ENCODE measurements around the gene KCNIP3.

The KCNIP3 gene

DNA sequence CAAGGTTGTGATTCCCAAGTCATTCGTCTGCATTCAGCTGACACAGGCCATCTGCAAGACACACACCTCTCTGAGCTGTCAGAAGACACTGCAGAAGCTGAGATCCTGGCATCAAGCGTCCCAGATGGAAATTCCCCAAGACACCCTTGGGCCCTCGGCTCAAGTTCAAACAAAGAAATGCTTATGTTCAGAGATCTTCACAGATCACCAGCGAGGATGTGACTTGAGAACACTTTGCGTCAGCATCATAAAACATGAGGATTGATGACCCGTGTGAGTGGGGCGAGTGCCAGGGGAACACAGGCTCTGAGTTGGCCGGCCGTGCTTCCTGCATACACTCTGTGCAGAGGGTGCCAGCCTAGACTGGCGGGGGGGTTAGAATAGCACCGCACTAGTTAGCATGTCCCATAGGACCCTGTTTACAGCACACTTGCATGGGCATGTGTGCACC lies 36.8 kb downstream of the KCNIP3 start:
- no peak for DNase-seq (ENCODE audit: low read depth)
- no peak overlapping the region for H3K4me3 ChIP-seq (ENCODE audit: low read depth, low read length)
- TF ChIP-seq, protein P1, sequence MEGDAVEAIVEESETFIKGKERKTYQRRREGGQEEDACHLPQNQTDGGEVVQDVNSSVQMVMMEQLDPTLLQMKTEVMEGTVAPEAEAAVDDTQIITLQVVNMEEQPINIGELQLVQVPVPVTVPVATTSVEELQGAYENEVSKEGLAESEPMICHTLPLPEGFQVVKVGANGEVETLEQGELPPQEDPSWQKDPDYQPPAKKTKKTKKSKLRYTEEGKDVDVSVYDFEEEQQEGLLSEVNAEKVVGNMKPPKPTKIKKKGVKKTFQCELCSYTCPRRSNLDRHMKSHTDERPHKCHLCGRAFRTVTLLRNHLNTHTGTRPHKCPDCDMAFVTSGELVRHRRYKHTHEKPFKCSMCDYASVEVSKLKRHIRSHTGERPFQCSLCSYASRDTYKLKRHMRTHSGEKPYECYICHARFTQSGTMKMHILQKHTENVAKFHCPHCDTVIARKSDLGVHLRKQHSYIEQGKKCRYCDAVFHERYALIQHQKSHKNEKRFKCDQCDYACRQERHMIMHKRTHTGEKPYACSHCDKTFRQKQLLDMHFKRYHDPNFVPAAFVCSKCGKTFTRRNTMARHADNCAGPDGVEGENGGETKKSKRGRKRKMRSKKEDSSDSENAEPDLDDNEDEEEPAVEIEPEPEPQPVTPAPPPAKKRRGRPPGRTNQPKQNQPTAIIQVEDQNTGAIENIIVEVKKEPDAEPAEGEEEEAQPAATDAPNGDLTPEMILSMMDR (conservative IDR thresholded peaks at IDR 0.05; ENCODE audit: low read depth, low read length), result no peak

DNA sequence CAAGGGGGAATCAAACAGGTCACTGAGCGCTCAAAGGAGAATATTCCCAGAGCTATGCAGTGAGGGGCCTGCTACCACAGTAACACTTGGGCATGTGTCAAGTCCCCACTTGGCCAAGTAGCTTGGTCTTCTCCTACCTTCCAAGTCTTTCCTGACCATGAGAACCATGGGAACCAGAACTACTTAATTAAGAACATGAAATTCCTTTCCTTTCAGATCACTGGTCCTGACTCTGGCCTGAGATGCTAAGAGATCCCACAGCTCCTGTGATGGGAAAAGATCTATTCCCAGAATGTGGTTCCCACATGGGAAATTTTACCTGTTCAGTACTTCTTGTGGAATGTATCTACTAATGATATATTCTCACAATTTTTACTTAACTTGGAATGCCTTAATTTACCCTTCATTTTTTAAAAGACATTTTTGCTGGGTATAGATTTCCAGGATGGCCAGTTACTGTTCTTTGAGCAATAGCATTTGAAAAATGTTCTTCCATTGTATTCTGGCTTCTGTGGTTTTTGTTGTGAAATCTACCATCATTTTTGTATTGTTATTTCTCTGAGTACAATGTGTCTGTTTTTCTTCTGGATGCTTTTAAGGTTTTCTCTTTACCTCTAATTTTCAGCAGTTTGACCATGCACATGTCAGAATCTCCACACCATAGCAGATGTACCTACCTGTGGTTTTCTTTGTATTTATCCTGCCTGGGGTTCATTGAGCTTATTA lies 37.9 kb downstream of the KCNIP3 start:
- TF ChIP-seq, protein P1 (conservative IDR thresholded peaks at IDR 0.05; ENCODE audit: low read depth, low read length), result no peak
- DNase-seq (ENCODE audit: low read depth), result no peak

DNA sequence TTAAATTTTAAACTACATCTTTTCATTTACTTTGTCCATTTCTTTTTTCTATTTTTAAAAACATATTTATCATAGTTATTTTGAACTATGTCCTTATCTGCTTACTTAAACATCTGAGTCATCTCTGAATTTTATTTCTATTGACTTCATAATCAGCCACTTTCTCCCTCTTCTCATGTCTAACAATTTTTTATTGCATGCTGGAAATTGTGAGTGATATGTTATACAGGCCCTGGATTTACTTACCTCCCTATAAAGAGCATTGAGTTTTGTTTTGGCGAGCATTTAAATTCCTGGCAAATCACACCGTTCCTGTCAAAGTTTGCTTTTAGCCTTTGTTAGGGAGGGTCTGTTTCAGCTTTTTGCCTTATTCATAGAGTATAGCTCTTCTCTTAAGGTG lies 39.3 kb downstream of the KCNIP3 start:
- TF ChIP-seq, protein P1 (conservative IDR thresholded peaks at IDR 0.05; ENCODE audit: low read depth, low read length), result no peak
- DNase-seq (ENCODE audit: low read depth), result no peak
- H3K4me3 ChIP-seq (ENCODE audit: low read depth, low read length), result no peak overlapping the region

More for the DNA sequence above, 37.9 kb downstream of the KCNIP3 start:
- H3K4me3 ChIP-seq (ENCODE audit: low read depth, low read length), result no peak overlapping the region

DNA sequence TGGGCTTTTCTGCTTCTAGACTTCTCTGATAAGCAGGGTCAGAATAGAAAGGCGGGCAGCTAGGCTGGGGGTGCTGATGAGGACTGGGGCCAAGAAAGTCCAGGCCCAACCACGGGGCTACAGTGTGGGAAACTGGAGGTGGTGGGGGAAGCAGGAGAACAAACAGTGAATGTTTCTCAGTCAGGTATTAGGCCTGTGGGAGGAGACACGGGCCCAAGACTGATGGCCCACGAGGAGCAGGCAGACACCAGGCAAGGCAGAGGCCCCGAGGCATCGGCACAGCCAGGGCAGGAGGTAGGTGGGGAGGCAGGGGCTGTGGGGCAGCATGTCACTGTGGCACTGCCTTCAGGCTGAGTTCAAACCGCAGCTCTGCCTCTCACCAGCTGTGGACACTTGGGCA lies 40.7 kb downstream of the KCNIP3 start:
- no peak for DNase-seq (ENCODE audit: low read depth)
- H3K4me3 ChIP-seq (ENCODE audit: low read depth, low read length), result no peak overlapping the region
- TF ChIP-seq, protein P1 (conservative IDR thresholded peaks at IDR 0.05; ENCODE audit: low read depth, low read length), result no peak

DNA sequence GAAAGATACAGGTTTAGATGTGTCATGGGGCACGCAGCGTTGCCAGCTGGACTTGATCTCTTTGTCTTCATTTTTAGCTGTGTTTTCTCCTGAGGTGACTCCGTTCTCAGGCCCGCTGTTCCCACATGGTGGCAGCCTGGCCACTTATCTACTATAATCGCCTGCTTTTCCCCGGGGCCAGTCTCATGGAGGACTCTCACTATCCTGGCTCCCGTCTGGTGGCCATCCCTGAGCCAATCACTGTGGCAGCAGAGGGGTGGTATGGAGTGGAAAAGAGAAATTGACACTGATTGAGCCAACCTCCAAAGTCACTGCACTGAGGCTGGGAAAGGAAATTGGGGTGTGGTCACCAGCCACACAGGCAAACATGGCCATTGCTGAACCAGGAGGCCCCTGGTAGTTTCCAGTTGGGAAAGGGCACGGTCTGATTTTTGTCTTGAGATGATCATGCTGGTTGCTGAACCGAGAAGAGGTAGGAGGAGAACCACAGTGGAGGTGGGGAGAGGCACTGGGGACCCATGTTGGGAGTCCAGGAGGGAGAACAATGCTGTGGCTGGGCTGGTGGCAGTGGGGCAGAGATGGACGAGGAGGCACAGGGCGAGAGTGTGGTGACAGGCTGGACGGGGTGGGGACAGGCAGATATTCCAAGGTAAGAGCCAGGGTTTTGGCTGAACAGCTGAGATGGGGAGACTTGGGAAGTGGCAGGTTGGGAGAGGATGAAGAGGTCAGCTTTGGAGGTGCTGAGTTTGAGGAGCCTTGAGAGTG lies 45.6 kb downstream of the KCNIP3 start:
- no peak overlapping the region for H3K4me3 ChIP-seq (ENCODE audit: low read depth, low read length)
- TF ChIP-seq, protein P1 (conservative IDR thresholded peaks at IDR 0.05; ENCODE audit: low read depth, low read length), result no peak
- no peak for DNase-seq (ENCODE audit: low read depth)

DNA sequence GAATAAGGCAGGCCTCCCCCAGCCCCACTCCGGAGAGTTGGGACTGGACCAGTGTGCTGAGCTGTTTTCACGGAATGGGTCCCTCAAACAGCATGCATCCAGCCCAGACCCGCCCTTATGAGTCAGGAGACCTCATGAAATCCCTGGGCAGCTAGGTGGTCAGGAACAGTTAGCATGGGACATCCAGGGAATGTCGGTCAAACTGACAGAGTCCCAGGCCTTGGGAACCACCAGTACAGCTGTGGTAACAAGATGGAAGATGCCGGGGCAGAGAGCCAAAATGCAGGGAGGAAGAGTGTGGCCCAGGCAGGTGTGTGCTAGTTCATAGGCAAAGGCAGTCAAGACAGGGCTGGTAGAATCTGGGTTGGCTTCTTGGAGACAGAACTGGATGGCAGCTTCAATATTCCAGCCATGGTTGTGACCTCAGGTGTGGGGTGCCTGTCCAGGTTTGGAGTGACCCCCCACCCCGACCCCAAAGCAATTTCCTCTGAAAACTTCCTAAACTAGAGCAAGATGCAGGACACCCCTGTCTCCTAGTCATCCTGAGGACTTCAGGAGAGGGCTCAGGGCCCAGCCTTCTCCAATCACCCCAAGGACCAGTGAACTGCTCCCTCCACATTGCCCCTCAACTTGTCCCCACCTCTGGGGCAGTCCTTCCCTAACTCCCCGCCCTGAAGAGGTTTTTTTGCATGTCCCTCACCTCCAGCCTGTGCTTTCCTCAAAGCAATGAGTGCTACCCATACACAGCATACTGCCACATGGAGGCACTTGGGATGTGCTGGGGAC lies 46.5 kb downstream of the KCNIP3 start:
- TF ChIP-seq, protein P1 (conservative IDR thresholded peaks at IDR 0.05; ENCODE audit: low read depth, low read length), result no peak
- no peak for DNase-seq (ENCODE audit: low read depth)
- H3K4me3 ChIP-seq (ENCODE audit: low read depth, low read length), result no peak overlapping the region

All from choroid plexus epithelial cell (primary cell).